Body of pancreas (tissue), 4 donors: ENCODE results near the gene OR2A42. TPM values are rescaled to one million over a fixed set of nuclear protein-coding genes. Genes with fewer than 3 reads are reported as not detected.
"Not testable (repeated sequence)": the region's sequence is repeated elsewhere in the genome, so short reads cannot be mapped to it uniquely, and the experiment has no call there.

Experiments
- ATAC-seq: fragments of 150-250 bp; one replicate; pipeline ENCODE4 v1.9.1; 2016
- DNase-seq, 4 donors: peaks; one replicate each; pipeline ENCODE4 v3.0.0-alpha.2; 2019
- H3K27ac ChIP-seq, 4 donors: fragments of 200-600 bp; sonication (generic); 1 replicate in 3 of 4; 2 replicates in 1 of 4; pipeline versions ENCODE4 v1.5.1 to v1.6.1; 2016 to 2019; ENCODE audit warnings: mild to moderate bottlenecking in 1 of 4, mixed read lengths in 1 of 4, moderate library complexity in 1 of 4
- H3K27me3 ChIP-seq, 2 donors: fragments of 200-600 bp; sonication (generic); one replicate each; pipeline ENCODE4 v1.6.0; 2016; ENCODE audit warnings: mild to moderate bottlenecking in 1 of 2
- H3K36me3 ChIP-seq, 2 donors: fragments of 200-600 bp; sonication (generic); replicated peaks in 1 of 2; 2 replicates each; pipeline ENCODE4 v1.5.1; 2016; ENCODE audit warnings: low read depth in 2 of 2; ENCODE audit not compliant: insufficient read depth in 1 of 2
- H3K4me1 ChIP-seq: fragments of 200-600 bp; sonication (generic); one replicate; pipeline ENCODE4 v1.6.0; 2016
- H3K4me3 ChIP-seq, 2 donors: fragments of 200-600 bp; sonication (generic); 1 replicate in 1 of 2; 2 replicates in 1 of 2; pipeline ENCODE4 v1.5.1; 2016 to 2019
- H3K9me3 ChIP-seq, 3 donors: fragments of 200-600 bp; sonication (generic); 1 replicate in 2 of 3; 2 replicates in 1 of 3; pipeline ENCODE4 v1.5.1; 2016
- WGBS, 2 donors: methylation state at CpG; one replicate each; pipeline ENCODE4 v1.1.5; 2017; 5-methylcytosine and 5-hydroxymethylcytosine counted together
- intact Hi-C: fragments of 100-400 bp; cut with DNase I; formaldehyde crosslinking; loops from one replicate; pipeline ENCODE4 v1.15.1; 2023
- total RNA-seq, 2 donors: library from RNA; depleted of rRNA; stranded (reverse); fragments of >200 nt; gene quantifications; one replicate each; pipeline ENCODE4 v1.1.0, GENCODE V29; 2016

Gene OR2A42
- total RNA-seq, 2 donors from 2014 or later, result not detected

DNA sequence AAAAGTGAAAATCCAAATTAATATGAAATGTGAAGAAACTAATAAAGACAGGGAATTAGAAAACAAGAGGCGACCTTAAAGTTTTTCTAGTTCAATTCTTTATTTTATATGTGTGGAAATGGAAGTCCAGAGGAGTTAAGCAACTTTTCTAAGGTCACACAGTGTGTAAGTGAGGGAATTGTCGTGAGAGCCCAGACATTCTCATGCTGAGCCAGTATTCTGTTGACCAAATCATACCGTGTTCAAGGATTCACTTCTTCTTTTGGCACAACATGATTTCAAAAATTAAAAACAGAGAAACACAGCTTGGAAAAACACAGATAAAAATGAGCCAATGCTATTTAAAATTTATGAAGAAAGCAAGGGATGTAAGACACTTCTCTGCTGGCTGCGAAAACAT lies 12.5 kb downstream of the OR2A42 start:
- H3K4me3 ChIP-seq, H3K36me3 ChIP-seq, H3K9me3 ChIP-seq, ATAC-seq, DNase-seq, intact Hi-C loops, H3K4me1 ChIP-seq, H3K27me3 ChIP-seq, H3K27ac ChIP-seq: not testable (repeated sequence)
- WGBS, 2 donors, result 61 to 67% methylated on average over 3 of the region's 4 CpGs

DNA sequence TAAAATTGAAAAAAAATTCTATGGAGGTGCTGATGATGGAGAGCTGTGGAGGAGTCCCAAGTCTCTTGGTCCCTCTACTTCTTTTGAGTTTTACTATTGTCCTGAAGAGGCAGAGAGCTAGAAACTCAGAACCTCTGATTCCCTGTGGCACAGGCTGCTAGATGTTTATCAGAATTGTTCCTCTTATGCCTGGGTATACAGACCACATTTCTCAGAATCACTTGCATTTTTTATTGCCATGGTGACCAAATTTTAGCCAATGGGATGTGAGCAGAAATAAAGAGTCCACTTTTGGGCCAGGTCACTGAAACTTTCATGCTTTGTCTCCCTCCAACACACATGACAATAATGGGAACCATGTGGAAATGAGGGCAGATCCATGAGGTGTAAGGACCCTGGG lies 15.7 kb downstream of the OR2A42 start:
- ATAC-seq, H3K4me3 ChIP-seq, H3K27me3 ChIP-seq, H3K27ac ChIP-seq, DNase-seq, H3K36me3 ChIP-seq, H3K9me3 ChIP-seq, intact Hi-C loops, H3K4me1 ChIP-seq: not testable (repeated sequence)

DNA sequence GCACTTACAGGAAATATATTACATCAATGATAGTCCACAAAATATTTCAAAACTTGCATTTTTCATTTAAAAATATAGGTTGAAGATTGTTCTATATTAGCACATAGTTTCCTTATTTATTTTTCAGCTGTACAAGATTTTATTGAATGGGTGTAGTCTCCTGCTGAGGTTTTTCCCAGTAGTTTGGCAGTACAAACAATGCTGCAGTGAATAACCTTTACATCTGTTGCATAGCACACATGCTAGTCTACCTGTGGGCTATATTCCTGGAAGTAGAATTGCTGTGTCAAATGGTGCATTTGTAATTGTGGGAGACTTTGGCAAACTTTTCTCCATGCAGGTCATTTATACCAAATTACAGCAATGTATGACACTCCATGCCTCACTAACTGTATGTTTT lies 18.9 kb downstream of the OR2A42 start:
- H3K36me3 ChIP-seq, H3K27ac ChIP-seq, H3K27me3 ChIP-seq, H3K9me3 ChIP-seq, H3K4me1 ChIP-seq, intact Hi-C loops, DNase-seq, ATAC-seq, H3K4me3 ChIP-seq: not testable (repeated sequence)

DNA sequence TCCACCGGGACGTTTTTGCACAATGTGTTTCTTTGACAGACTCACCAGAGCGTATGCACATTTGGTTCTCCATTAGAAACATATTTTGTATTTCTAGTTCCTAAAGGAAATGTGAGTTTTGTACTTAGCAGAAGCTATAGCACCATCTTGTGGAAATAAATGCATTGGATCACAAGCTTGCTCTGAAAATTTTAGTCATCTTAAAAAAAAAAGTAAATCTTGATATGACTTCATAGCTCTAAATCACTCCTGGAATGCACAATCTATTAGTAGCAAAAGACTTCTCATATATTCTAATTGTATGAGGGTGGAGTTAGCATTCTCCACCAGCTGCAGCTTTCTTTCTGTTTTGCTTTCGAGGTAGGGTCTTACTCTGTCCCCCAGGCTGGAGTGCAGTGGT lies 20.3 kb downstream of the OR2A42 start:
- H3K4me3 ChIP-seq, H3K9me3 ChIP-seq, intact Hi-C loops, H3K27ac ChIP-seq, DNase-seq, H3K4me1 ChIP-seq, H3K36me3 ChIP-seq, H3K27me3 ChIP-seq: not testable (repeated sequence)
- WGBS, 2 donors, result no CpG with 5 or more reads among the region's 4 CpGs
- peak; percentile 48 for ATAC-seq

DNA sequence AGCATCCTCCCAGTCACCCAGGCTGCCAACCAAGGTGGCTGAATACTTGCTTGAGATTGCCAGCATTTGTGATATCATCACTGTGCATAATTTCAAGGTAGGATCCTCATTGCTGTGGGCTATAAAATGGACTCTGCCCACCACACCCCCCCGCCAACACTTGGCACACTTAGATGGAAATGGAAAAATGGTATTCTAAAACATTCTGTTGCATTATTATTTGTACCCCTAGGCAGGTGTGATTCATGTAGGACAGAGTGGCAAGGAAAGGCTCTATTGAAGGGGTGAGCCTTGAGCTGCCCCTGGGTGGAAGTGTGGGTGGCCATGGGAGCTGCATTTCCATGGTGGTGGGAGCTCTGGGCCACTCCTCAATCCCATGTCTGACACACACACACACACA lies 20.8 kb downstream of the OR2A42 start:
- H3K27me3 ChIP-seq, H3K4me3 ChIP-seq, H3K4me1 ChIP-seq, H3K27ac ChIP-seq, intact Hi-C loops, DNase-seq, H3K36me3 ChIP-seq, ATAC-seq, H3K9me3 ChIP-seq: not testable (repeated sequence)
- 92 to 100% methylated on average over 1 of the region's 1 CpG for WGBS, 2 donors

DNA sequence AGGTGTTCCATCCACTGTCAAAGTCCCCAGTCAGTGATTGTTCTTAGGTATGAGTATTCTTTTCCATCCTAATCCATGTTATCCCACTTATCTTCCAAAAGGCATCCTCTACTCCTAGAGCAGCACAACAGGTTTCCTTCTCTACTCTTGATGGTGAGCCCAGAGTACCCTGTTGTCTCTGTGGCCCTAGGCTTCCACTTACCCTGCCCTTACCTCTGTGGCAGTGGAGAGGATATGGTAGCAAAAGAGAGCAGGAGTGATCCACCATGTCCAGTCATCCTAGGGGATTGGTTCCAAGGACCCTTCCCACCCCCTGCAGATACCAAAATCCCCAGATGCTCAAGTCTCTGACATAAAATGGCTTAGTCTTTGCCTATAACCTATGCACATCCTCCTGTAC lies 22.2 kb downstream of the OR2A42 start:
- H3K36me3 ChIP-seq, H3K9me3 ChIP-seq, DNase-seq, H3K4me1 ChIP-seq, H3K4me3 ChIP-seq, intact Hi-C loops, H3K27me3 ChIP-seq, H3K27ac ChIP-seq, ATAC-seq: not testable (repeated sequence)

DNA sequence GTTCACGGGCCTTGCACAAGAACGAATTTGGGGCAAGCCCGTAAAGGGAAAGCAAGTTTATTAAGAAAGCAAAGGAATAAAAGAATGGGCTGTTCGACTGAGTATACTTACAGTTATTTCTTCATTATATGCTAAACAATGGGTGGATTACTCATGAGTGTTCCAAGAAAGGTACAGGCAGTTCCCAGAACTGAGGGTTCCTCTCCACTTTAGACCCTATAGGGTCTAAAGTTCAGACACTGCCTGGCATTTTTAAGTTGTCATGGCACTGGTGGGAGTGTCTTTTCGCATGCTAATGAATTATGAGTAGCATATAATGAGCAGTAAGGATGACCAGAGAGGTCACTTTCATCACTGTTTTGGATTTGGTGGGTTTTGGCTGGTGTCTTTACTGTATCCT lies 34.1 kb downstream of the OR2A42 start:
- H3K36me3 ChIP-seq, H3K4me1 ChIP-seq, DNase-seq, H3K27me3 ChIP-seq, H3K4me3 ChIP-seq, H3K27ac ChIP-seq, ATAC-seq, H3K9me3 ChIP-seq, intact Hi-C loops: not testable (repeated sequence)
- WGBS, 2 donors, result no CpG with 5 or more reads among the region's 5 CpGs

DNA sequence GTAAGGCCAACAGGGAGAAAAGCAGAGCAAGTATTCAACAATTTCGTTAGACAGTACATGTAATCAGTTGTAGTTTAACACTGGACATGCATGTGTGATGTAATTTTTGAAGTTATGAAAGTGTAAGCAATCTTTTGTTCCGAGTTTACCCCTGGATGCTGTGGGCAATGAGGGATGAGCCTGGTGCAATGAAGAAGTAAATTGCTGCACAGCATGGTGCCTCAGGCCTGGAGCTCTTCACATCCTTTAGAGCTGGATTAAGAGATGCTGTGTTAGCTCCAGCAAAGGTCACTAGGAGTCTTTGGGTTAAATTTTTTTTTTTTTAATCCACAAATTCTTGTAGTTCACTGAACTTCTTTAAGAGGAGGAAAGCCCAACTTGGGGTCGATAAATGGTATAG lies 36.3 kb downstream of the OR2A42 start:
- H3K27me3 ChIP-seq, ATAC-seq, DNase-seq, H3K9me3 ChIP-seq, H3K4me1 ChIP-seq, H3K36me3 ChIP-seq, H3K27ac ChIP-seq, H3K4me3 ChIP-seq, intact Hi-C loops: not testable (repeated sequence)
- no CpG with 5 or more reads among the region's 3 CpGs for WGBS, 2 donors

DNA sequence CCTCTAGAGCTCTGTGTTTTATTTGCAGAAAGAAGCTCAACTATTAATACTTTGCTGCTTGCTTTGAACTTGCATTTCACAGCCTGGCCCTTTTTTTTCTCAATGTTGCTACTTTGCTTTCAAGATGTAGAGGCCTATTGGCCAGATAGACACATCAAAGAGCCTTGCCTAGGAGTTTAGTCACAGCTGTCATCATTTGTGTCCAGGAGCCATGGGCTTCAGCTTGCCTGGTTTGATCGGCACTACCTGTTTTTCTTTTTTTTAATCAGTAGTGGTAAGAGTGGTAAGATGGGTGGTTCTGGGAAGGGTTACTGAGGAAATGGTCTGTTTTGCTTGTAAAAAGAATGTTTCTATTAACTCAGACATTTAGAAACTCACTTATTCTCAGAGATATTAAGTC lies 37.4 kb downstream of the OR2A42 start:
- H3K36me3 ChIP-seq, intact Hi-C loops, ATAC-seq, DNase-seq, H3K27me3 ChIP-seq, H3K9me3 ChIP-seq, H3K27ac ChIP-seq, H3K4me1 ChIP-seq, H3K4me3 ChIP-seq: not testable (repeated sequence)
- WGBS, 2 donors, result no CpG with 5 or more reads among the region's 1 CpG

DNA sequence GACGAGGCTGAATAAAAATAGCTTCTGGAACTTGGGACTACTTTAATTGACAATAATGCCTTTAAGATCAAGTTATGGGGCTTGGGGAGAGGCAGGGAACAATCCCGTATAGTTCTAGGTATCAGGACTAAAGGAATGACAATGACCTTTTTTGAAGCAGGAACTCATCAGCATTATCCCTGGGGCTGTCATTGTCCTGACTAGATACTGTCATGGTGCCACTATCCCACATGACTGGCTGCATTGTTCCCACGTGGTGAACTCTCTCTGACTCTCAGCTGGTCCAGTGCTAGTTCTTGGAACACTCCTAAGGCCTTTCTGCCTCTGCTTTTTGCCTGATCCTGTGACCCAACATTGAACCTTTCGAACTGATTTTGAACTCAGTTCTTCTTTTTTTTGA lies 40.5 kb downstream of the OR2A42 start:
- H3K27me3 ChIP-seq, H3K9me3 ChIP-seq, H3K36me3 ChIP-seq, intact Hi-C loops, H3K4me1 ChIP-seq, H3K27ac ChIP-seq, H3K4me3 ChIP-seq, ATAC-seq, DNase-seq: not testable (repeated sequence)
- 71 to 87% methylated on average over 3 of the region's 4 CpGs for WGBS, 2 donors

DNA sequence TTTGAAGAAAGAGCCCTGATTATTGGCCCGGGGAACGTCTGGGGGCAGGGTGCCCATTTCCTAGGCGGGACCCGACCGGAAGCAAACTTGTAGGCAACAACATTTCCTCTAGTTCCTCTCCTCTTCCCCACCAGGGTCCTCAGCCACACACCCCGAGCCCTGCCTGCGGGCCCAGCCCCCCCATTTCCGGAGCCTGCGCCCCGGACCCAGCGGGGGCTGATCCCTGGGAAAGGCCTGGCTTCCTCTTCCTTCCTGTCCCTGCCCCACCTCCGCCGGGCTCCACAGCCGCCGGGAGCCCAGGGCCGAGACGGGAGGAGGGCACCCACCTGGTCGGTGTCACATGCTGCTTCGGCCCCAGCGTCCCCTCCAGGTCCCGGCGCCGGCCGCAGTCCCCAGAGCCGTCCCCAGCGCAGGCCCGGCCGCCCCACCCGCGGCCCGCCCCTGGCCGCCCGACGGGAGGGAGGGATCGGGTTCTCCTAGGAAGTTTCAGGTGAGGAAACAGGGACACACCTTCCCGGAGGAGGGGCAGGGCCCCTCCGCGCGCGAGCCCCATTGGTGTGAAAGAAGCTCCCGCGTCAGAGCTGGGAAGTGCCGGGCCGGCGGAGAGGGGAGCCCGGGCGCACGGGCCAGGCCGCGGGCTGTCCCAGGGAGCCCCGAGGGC lies 44.1 kb downstream of the OR2A42 start, which contains the start of gene ARHGEF35:
Gene ARHGEF35 (minus strand): TSS at position 622 of the 661 bp plus-strand sequence. CDS start 7,450 bp downstream, outside the sequence.
- H3K4me3 ChIP-seq, H3K9me3 ChIP-seq, H3K36me3 ChIP-seq, H3K27me3 ChIP-seq, H3K4me1 ChIP-seq, intact Hi-C loops: not testable (repeated sequence)
- ATAC-seq (peak; percentile 97), DNase-seq (peak in 2 of 4 donors; percentile 47 to 73)
- no CpG with 5 or more reads among the region's 51 CpGs for WGBS, 2 donors
- peak within 1 kb of the TSS in 1 of 4 donors; percentile 50 for H3K27ac ChIP-seq

DNA sequence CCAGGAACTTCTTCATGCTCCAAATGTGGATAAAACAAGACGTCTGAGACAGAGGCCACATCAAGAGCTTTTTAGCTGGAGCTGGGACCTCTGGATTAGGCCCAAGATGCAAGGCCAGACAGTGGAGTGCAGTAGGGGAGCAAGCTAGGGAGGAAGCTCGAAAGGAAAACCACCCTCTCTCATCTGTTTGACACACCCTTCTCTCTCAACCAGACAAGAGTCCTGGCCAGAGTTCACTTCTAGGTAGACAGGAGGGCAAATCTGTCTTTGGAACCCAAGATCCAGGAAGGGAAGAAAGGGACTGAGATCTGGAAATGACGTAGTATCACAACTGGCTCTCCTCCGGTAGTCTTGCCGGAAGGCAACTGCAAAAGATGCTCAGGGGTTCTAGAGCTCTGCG lies 45.0 kb downstream of the OR2A42 start:
- H3K9me3 ChIP-seq, DNase-seq, ATAC-seq, intact Hi-C loops, H3K4me1 ChIP-seq, H3K27ac ChIP-seq, H3K36me3 ChIP-seq, H3K4me3 ChIP-seq, H3K27me3 ChIP-seq: not testable (repeated sequence)
- no CpG with 5 or more reads among the region's 6 CpGs for WGBS, 2 donors
